CD4-positive, alpha-beta T cell treated with Interleukin-2 at 100 ng/mL for 4 hours (primary cell): ENCODE results near the gene ELMO2.
A peak's percentile ranks its signal among the peaks of the same experiment; 100 is the strongest.
"Not testable (repeated sequence)": the region's sequence is repeated elsewhere in the genome, so short reads cannot be mapped to it uniquely, and the experiment has no call there.

Source experiments
- DNase-seq: peaks from one replicate; pipeline ENCODE4 v3.0.0-alpha.2; 2020; ENCODE audit warnings: low spot score

The ELMO2 gene

DNA sequence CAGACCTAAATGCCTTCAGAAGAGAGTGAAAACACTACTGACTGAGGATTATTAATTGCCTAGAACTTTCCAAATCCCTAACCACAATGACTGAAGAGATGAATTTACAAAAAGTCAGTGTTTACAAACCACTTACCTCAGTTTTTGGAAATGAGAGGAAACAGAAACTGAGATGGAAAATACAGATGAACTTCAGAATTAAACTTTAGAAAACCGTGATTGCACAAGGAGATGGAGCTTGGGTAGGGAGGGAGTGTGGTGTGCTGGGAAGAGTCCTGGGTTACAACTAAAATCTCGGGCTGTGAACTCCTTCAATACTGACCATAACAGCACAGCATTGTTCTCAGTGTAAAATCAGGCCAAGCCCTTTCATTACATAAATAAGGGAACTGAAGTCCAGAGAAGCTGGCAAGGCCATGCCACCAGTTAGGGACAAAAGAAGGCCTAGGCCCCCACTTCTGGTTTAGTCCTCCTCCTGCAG, 4.0 kb downstream of the ELMO2 start:
- no peak for DNase-seq

DNA sequence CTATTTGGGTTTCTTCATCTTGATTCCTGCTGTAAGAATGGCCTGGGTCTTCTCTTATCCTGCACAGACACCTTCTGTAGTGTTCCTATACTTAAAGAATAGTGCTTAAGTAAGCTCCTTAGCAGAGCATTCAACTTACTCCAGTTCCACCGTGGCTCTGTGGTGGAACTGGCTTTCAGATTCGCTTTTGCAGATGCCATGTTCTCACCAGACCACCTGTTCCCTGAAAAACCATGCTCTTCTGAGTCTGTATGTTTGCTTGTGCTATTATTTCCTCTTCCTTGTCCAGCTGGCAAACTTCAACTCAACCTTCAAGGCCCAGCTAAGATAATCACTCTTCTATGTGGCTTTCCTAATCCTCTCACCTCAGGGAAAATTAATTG, 4.9 kb downstream of the ELMO2 start:
- DNase-seq = peak; percentile 34

DNA sequence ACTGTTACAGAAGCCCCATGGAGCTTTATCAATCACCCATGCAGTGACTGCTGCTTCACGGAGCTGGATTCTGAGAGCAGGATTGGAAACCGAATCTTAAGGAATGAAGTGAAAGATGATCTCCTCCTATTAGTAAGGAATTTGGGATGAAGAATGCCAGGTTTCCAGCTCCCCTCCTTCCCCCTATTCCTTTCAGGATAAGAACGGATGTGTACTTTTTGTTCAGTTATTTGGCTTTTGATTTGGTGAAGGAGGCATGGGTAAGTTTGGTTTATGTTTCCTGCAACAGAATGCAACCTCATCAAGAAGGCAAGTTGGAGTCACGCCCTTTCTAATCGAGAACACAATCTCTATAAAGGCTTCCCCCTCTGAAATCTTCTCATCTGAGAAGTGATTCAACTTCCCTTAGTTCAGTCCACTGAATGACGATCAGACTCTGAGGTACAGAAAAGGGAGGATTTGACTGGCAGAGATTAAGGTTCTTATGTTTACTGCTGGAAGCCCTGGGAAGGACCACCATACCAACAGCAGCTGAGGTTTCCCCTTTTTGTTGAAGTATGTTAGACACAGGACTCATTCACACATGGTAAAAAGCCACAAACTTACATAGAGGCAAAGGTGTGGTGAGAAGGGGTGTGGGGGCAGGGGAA, 5.5 kb downstream of the ELMO2 start:
- DNase-seq = peak; percentile 77

DNA sequence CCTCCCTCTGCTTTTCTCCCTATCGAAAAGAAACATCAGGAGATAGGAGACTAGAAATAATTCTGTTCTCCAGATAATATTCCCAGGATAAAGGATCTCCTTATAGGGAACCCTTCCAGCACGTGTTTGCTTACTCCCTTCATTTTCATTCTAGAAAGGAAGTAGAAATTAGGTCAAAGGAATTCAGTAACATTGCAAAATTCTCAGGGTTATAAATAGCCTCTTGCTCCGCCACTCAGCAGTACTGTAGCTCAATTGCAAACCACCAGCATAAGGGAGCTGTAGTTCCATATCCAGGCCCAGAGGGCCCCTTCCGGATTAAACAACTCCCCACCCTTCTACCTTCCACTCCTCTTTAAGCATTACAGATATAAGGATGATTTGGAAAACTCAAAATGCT, 6.2 kb downstream of the ELMO2 start:
- no peak for DNase-seq

DNA sequence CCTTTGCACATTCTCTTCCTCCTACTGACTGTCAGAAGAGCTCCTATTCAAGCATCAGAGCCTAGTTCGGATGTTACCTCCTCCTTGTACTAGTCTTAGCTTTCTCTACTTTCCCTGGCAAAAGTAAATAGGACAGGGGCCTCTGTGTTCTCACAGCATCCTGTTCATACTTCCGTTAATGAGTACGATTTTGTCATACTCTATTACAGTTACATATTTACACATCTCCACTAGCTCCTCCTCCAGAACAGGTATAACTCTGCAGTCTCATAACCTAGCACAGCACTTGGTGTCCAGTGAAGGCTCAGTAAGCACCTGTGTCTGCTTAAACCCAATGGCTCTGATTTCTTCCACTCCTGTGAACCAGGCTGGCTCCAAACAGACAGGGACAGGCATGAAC, 7.0 kb downstream of the ELMO2 start:
- DNase-seq = peak; percentile 21

GRCh38 chr20:46398963-46399362, 7.5 kb downstream of the ELMO2 start:
- DNase-seq = no peak

GRCh38 chr20:46396052-46396740, 10.2 kb downstream of the ELMO2 start:
- no peak for DNase-seq

- DNase-seq = no peak
Observed at GRCh38 chr20:46394872-46395760, 11.3 kb downstream of the ELMO2 start.

DNA sequence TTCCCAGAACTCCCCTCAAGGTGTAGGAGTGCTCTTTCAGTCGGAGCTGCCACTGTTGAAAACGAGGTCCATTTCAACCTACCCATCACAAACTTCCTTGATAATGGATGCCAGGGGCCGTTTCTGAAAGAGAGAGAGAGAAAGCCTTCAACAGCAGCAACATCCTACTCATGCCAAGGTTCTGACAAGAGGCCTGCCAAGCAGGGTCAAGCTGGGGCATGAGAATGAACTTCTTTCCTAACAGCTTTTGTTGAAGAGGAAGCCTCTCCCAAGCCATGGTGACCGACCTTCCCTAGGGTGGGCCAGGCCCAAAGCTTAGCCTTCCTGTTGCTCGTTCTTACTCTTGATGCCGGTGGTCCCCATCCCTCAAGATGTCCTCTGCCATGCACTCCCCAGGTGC, 12.4 kb downstream of the ELMO2 start:
- no peak for DNase-seq

GRCh38 chr20:46388937-46389336, 17.5 kb downstream of the ELMO2 start:
- DNase-seq = no peak

- no peak for DNase-seq
Observed at GRCh38 chr20:46388201-46388836, 18.1 kb downstream of the ELMO2 start.

- not testable (repeated sequence) for DNase-seq
Observed at GRCh38 chr20:46387054-46387453, 19.4 kb downstream of the ELMO2 start.

DNA sequence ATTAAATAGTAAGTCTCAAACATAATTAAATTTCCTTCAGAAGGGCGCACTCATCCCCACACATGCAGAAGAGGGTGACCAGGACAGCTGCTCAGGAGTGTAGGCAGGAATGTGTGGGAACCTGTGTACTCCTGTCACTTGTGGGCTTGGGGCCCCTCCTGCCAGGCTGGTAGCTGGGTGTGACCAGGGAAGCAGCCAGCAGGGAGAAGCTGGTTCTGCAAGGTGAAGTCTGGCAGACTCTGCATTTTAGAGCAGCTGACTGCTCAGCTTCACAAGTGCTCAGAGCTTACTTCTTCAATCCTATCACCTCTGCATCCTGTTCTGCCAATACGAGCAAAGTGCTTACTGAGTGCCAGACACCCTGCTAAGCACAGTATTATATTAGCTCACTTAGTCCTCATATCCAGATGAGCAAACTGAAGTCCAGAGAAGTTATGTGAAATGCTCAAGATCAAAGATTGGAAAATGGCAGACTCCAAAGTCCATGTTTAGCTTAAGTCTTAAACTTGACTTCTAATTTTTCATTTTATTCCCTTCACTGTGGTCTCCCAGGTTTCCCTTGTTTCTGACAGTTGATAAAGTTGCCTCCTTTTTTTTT, 27.9 kb downstream of the ELMO2 start:
- no peak for DNase-seq

DNA sequence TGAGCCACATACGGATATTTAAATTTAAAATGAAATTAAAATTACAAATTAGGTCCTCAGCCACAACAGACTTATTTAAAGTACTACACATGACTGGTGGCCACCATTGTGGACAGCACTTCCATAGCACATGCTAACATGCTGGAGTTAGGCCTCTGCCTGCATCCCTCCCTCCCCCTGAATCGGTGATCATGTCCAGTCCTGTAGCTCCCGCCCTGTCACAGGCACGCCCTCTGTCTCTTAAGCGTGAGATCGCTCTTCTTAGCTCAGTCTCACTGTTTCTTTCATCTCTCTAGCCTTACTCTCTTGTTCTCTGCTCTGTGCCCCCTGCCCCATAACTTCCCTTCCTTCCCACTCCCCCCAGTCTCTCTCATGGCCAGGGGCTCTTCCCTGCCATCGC, 28.9 kb downstream of the ELMO2 start:
- DNase-seq = no peak

GRCh38 chr20:46376196-46376785, 30.1 kb downstream of the ELMO2 start:
- no peak for DNase-seq

- no peak for DNase-seq
Observed at GRCh38 chr20:46375771-46376170, 30.6 kb downstream of the ELMO2 start.

- no peak for DNase-seq
Observed at GRCh38 chr20:46374383-46374782, 32.0 kb downstream of the ELMO2 start.

GRCh38 chr20:46371656-46372055, 34.8 kb downstream of the ELMO2 start:
- DNase-seq = no peak

GRCh38 chr20:46368902-46369268, 37.5 kb downstream of the ELMO2 start:
- DNase-seq = no peak

DNA sequence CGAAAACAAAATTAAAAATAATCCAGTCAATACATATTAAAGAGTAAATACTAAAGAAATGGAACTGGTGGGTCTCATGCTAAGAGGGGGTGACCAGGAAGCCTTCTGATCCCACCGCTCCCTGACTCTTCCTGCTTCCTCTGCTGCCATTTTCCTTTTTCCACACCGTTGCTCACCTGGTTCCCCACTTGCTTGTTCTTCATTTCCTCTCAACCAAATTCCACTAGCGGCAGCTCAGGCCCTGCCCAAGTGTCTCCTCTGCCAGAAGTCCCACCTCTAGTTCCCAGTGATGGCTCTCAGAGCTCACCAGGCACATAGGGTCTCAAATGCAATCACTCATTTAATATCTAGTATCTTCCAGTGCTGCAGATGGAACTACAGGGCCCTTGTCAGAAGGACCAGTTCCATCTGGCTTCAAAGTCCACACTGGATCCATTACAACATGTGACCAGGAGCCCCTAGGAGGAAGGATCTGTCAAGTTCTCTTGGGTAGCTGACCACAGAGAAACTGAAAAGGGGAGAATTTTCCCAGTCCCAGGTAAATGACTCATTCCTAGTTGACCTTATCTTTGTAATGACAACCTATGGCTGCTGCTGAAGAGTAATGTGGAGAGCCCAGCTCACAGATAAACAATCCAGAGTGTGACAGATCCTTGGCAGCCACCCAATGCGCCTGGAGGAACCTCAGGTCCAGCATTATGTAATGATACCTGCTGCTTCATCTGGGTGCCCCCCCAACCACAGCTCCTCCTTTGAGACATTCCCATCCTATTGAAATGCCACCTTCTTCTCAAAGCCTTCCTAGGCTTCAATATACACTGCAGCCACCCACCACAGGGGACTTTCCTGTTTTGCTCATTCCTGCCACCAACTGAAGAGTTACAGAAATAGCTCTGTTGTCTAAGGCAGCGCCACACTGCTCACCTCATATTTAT, 38.2 kb downstream of the ELMO2 start:
- no peak for DNase-seq
